Rectal smooth muscle tissue (tissue), 1 donor: Measurements from ENCODE around the gene C5AR2.
"Not testable (repeated sequence)": the region's sequence is repeated elsewhere in the genome, so short reads cannot be mapped to it uniquely, and the experiment has no call there.

Source experiments
- H3K27ac ChIP-seq: one replicate; pipeline ENCODE4 v1.7.0; 2013; ENCODE audit warnings: low read depth, low read length, inconsistent platforms
- H3K27me3 ChIP-seq: one replicate; pipeline ENCODE4 v1.7.0; 2013; ENCODE audit warnings: low read length; ENCODE audit not compliant: control insufficient read depth, insufficient read depth
- H3K36me3 ChIP-seq: one replicate; pipeline ENCODE4 v1.7.0; 2013; ENCODE audit warnings: low read length; ENCODE audit not compliant: control insufficient read depth, insufficient read depth
- H3K4me1 ChIP-seq: one replicate; pipeline ENCODE4 v1.7.0; 2013; ENCODE audit warnings: low read length; ENCODE audit not compliant: control insufficient read depth, insufficient read depth
- H3K4me3 ChIP-seq: one replicate; pipeline ENCODE4 v1.7.0; 2013; ENCODE audit warnings: low read length
- H3K9ac ChIP-seq: one replicate; pipeline ENCODE4 v1.7.0; 2013; ENCODE audit warnings: low read length

C5AR2 gene

GRCh38 chr19:47352095-47352494, 20.1 kb downstream of the C5AR2 start:
- no peak overlapping the region for H3K9ac ChIP-seq
- H3K4me1 ChIP-seq: no peaks in the 10 kb centered on the region
- H3K27me3 ChIP-seq: no peaks in the 10 kb centered on the region
- H3K4me3 ChIP-seq: no peak overlapping the region
- no peak overlapping the region for H3K27ac ChIP-seq
- peaks cover 14% of the 10 kb centered on the region for H3K36me3 ChIP-seq

- H3K9ac ChIP-seq: no peak overlapping the region
- H3K27ac ChIP-seq: no peak overlapping the region
- H3K4me1 ChIP-seq: no peaks in the 10 kb centered on the region
- no peak overlapping the region for H3K4me3 ChIP-seq
- peaks cover 26% of the 10 kb centered on the region for H3K36me3 ChIP-seq
- H3K27me3 ChIP-seq: no peaks in the 10 kb centered on the region
Observed at GRCh38 chr19:47353307-47353712, 21.3 kb downstream of the C5AR2 start.

GRCh38 chr19:47356900-47357299, 24.9 kb downstream of the C5AR2 start:
- peaks cover 39% of the 10 kb centered on the region for H3K36me3 ChIP-seq
- H3K27me3 ChIP-seq: no peaks in the 10 kb centered on the region
- no peak overlapping the region for H3K4me3 ChIP-seq
- H3K27ac ChIP-seq: no peak overlapping the region
- no peak overlapping the region for H3K9ac ChIP-seq
- H3K4me1 ChIP-seq: no peaks in the 10 kb centered on the region

- Histone ChIP-seq H3K27ac (no peak overlapping the region), H3K27me3 (no peaks in the 10 kb centered on the region), H3K4me3 (no peak overlapping the region), H3K9ac (no peak overlapping the region), H3K4me1 (no peaks in the 10 kb centered on the region), H3K36me3 (peaks cover 39% of the 10 kb centered on the region)
Observed at GRCh38 chr19:47357788-47358680, 26.1 kb downstream of the C5AR2 start.

- peaks cover 37% of the 10 kb centered on the region for H3K36me3 ChIP-seq
- no peak overlapping the region for H3K4me3 ChIP-seq
Observed at GRCh38 chr19:47358936-47359335, 27.0 kb downstream of the C5AR2 start.

GRCh38 chr19:47362321-47362720, 30.3 kb downstream of the C5AR2 start:
- H3K4me1 ChIP-seq: no peaks in the 10 kb centered on the region
- no peak overlapping the region for H3K4me3 ChIP-seq
- H3K27me3 ChIP-seq: no peaks in the 10 kb centered on the region
- no peak overlapping the region for H3K27ac ChIP-seq
- peaks cover 34% of the 10 kb centered on the region for H3K36me3 ChIP-seq
- no peak overlapping the region for H3K9ac ChIP-seq

More at GRCh38 chr19:47358936-47359335, 27.0 kb downstream of the C5AR2 start:
- Histone ChIP-seq H3K9ac (no peak overlapping the region), H3K4me1 (no peaks in the 10 kb centered on the region), H3K27ac (no peak overlapping the region), H3K27me3 (no peaks in the 10 kb centered on the region)

GRCh38 chr19:47363758-47364531, 32.0 kb downstream of the C5AR2 start:
- Histone ChIP-seq H3K4me1 (no peaks in the 10 kb centered on the region), H3K9ac (no peak overlapping the region), H3K27ac (no peak overlapping the region), H3K36me3 (peaks cover 25% of the 10 kb centered on the region), H3K27me3 (no peaks in the 10 kb centered on the region), H3K4me3 (no peak overlapping the region)

- peaks cover 23% of the 10 kb centered on the region for H3K36me3 ChIP-seq
- not testable (repeated sequence) for H3K9ac ChIP-seq, H3K4me1 ChIP-seq, H3K4me3 ChIP-seq, H3K27ac ChIP-seq, H3K27me3 ChIP-seq
Observed at GRCh38 chr19:47365455-47365854, 33.5 kb downstream of the C5AR2 start.

- H3K9ac ChIP-seq: no peak overlapping the region
- peaks cover 28% of the 10 kb centered on the region for H3K36me3 ChIP-seq
- no peaks in the 10 kb centered on the region for H3K27me3 ChIP-seq
- H3K4me1 ChIP-seq: no peaks in the 10 kb centered on the region
- H3K27ac ChIP-seq: no peak overlapping the region
- no peak overlapping the region for H3K4me3 ChIP-seq
Observed at GRCh38 chr19:47370045-47370611, 38.2 kb downstream of the C5AR2 start.

- Histone ChIP-seq H3K4me3 (no peak overlapping the region), H3K27ac (no peak overlapping the region), H3K9ac (no peak overlapping the region), H3K36me3 (peaks cover 37% of the 10 kb centered on the region), H3K4me1 (no peaks in the 10 kb centered on the region), H3K27me3 (no peaks in the 10 kb centered on the region)
Observed at GRCh38 chr19:47371261-47371660, 39.3 kb downstream of the C5AR2 start.

- Histone ChIP-seq H3K27me3 (no peaks in the 10 kb centered on the region), H3K4me3 (no peak overlapping the region), H3K4me1 (no peaks in the 10 kb centered on the region), H3K9ac (no peak overlapping the region), H3K27ac (no peak overlapping the region), H3K36me3 (peaks cover 43% of the 10 kb centered on the region)
Observed at GRCh38 chr19:47372603-47373002, 40.6 kb downstream of the C5AR2 start.
